ENCODE measurements around the gene C2orf42.

The C2orf42 gene

DNA sequence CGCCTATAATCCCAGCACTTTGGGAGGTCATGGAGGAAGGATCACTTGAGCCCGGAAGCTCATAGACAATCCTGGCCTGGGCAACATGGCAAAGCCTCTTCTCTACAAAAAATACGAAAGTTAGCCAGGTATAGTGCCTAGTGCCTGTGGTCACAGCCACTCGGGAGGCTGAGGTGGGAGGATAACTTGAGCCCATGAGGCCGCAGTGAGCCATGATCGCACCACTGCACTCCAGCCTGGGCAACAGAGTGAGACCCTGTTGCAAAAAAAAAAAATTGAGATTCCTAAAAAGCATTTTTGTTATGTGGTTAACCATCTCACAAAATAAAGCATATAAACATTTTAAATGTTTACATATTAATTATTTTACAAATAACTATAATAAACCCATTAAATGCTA, 89.6 kb downstream of the C2orf42 start:
- in situ Hi-C loops (cut with MboI; ENCODE audit: low sequenced_read_pairs, unreplicated experiment) = no loop called here
- DNase-seq (ENCODE audit: low spot score) = no peak
- no peak for TF ChIP-seq CTCF (IDR thresholded peaks at IDR 0.05; ENCODE audit: borderline replicate concordance, control extremely low read depth, extremely low read depth, insufficient read depth, missing control alignments)

All from GM13976 (cell line).